Right kidney (tissue), 1 donor: ENCODE results near the gene MSMB.
"Not testable (repeated sequence)": the region's sequence is repeated elsewhere in the genome, so short reads cannot be mapped to it uniquely, and the experiment has no call there.

ENCODE experiments used
- DNase-seq: peaks from one replicate; pipeline ENCODE4 v3.0.0-alpha.2; 2016

Gene MSMB

GRCh38 chr10:46005383-46005782, 40.7 kb downstream of the MSMB start:
- DNase-seq, result no peak

- DNase-seq, result no peak
Observed at GRCh38 chr10:46004963-46005362, 41.1 kb downstream of the MSMB start.

- DNase-seq, result no peak
Observed at GRCh38 chr10:46002916-46003693, 43.0 kb downstream of the MSMB start.

- not testable (repeated sequence) for DNase-seq
Observed at GRCh38 chr10:46002189-46002687, 43.8 kb downstream of the MSMB start.

DNA sequence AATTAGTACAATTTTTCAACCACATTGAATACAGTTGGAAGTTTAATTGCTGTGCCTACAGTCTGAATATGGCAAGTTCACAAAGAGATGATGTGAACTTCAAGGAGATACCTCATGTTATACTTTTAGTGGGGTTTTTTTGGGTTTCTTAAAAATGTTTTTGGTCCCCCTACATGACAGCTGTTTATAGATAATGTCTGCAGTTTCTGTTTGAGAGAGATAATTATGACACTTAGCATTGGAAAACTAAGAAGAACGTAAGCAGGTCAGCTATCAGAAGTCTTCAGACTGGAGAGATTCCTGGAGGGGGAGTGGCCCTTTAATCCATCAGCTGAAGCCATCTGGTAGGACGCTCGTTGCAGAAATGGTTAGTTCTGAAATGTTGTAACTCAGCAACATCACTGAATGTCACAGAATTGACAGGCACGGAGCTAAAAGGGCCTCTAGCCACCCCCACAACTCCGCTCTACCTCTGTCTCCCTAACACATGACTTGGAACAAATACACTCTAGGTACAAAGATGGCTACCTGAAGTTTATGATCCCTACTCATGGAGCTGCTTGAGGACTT, 44.8 kb downstream of the MSMB start:
- no peak for DNase-seq

DNA sequence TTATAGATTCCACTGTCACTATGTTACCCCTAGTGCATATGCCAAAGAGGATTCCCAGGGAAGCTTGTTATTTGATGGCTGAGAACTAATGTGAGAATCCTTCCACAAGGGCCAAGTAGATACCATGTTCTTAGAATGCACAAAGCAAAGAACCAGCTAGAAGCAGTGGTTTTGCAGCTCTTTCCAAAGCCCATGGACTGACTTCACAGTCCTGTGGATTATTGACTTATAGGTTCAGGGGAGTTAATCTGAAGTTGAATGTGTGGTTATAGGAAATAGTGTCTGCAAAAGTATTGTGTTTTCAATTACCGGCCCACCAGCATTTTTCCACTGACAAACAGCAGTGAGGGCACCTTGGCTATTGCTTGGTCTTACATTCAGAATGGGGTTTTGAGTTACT, 45.5 kb downstream of the MSMB start:
- no peak for DNase-seq

GRCh38 chr10:45999955-46000354, 46.1 kb downstream of the MSMB start:
- not testable (repeated sequence) for DNase-seq

GRCh38 chr10:45997994-45998763, 47.9 kb downstream of the MSMB start:
- DNase-seq, result no peak

- DNase-seq, result no peak
Observed at GRCh38 chr10:45997557-45997956, 48.5 kb downstream of the MSMB start.

GRCh38 chr10:45985590-45985989, 60.5 kb downstream of the MSMB start:
- not testable (repeated sequence) for DNase-seq

GRCh38 chr10:45984473-45984872, 61.6 kb downstream of the MSMB start:
- not testable (repeated sequence) for DNase-seq

DNA sequence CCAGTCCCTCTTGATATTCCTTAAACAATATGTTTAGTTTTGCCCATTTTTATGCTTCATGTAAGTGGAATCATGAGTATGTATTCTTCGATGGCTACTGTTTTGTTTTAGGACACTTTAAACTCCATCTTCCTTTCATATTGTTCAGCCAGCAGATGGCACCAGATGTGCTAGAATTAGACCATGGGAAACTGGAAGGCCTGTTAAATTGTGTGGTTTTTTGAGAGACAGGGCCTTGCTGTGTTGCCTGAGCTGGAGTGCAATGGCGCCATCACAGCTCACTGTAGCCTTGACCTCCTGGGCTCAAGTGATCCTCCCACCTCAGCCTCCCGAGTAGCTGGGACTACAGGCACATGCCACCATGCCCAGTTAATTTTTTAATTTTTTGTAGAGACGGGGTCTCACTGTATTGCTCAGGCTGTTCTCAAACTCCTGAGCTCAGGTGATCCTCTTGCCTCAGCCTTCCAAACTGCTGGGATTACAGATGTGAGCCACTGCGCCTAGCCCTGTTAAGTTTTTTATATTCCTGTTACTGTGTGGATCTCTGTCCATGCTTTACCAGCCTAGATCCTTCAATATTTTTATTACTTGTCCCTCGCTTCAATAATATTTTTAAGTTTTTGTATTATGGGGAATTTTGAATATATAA, 62.4 kb downstream of the MSMB start:
- not testable (repeated sequence) for DNase-seq
